GM21381 (cell line): ENCODE measurements around the gene GPR18.

Source experiments
- ATAC-seq: cut with Tn5 transposase; IDR thresholded peaks from one replicate; pipeline ENCODE4 v1.9.1; 2021; ENCODE audit warnings: mild to moderate bottlenecking, moderate library complexity; ENCODE audit not compliant: unreplicated experiment

GPR18 gene, protein sequence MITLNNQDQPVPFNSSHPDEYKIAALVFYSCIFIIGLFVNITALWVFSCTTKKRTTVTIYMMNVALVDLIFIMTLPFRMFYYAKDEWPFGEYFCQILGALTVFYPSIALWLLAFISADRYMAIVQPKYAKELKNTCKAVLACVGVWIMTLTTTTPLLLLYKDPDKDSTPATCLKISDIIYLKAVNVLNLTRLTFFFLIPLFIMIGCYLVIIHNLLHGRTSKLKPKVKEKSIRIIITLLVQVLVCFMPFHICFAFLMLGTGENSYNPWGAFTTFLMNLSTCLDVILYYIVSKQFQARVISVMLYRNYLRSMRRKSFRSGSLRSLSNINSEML

DNA sequence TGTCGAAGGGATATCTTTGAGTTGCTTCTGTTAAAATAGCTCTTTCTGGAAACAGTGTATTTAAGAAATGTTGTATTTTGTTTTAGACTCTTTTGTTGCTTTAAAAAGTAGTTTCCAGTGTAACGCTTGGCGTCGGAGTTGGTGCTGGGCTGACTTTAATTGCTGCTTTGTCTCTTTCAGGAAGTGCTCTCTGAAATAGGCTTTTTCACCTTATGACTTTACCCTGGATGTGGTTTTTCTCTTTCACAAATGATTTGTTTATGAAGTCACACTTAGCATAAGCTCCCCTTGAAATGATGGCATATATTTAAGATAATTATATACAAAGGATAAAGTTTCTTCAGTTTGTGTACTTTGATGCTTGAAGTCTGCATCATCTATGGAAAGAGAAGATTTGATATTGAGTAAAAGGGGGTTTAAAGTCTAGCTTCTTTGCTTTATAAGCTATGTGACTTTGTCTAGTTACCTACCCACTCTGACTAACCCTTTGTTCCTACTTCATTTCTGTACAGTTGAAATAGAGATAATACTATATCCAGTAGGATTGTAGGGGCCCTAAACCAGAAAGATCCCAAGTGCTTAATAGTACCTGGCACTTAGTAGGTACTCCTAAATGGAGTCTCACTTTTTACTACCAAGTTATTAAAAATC is at the start of gene GPR18:
Gene GPR18, minus strand, starts transcription at position 170 of the 651 bp plus-strand sequence. CDS start 2,507 bp downstream, outside the sequence.
- peak; percentile 88 for ATAC-seq

DNA sequence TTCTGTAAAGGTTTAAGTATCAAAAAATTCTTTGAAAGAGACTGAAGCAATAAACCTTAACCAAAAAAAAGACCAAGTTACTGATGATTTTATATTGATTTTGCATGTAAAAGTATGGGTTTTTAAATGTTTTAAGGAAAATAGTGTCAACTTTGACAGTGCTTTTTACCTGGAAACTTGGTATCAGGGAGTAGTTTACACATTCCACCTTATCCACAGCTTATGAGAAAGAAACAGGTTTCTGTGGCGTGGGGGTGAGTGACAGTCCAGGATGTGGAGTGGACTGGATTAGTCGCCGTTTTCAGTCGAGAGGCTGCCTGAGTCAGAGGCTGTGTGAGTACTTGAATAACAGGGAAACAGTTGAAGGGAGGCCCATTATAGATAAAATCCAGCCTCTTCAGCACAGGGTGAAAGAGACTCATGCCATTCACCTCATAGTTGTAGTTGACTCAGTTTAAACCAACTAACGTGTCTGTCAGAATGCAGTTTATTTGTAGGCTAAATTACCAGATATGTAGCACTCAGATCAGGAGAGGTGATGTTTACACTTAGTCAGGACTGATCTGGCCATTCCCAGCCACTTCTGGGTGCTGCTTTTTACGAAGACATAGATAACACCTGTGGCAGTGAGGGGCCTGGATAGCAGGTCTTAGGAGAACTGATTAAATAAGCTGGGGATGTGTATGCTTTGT is 49.6 kb upstream of the GPR18 start:
- peak; percentile 43 for ATAC-seq

DNA sequence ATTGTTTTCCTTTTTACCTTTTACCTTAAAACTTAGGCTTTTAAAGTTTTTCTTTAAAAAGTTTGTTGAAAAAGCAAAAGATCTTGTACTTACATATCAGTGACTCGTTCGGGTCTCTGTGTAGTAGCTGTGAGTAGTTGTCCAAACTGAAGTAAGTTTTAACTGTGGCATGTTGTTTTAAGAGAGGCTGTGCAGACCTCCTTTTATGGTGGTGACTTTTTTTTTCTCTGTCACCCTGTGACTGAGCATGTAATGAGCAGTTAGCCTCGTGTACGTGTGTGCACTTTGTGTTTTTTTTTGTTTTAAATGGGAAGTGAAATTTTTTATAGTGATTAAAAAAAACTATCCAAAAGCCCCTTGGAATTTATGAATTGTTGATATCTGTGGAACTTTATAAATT is 49.1 kb upstream of the GPR18 start, which contains the start of gene GPR183:
Gene GPR183, minus strand, starts transcription at position 153 of the 400 bp plus-strand sequence. CDS start 11,254 bp downstream, outside the sequence.
- ATAC-seq: peak; percentile 56

DNA sequence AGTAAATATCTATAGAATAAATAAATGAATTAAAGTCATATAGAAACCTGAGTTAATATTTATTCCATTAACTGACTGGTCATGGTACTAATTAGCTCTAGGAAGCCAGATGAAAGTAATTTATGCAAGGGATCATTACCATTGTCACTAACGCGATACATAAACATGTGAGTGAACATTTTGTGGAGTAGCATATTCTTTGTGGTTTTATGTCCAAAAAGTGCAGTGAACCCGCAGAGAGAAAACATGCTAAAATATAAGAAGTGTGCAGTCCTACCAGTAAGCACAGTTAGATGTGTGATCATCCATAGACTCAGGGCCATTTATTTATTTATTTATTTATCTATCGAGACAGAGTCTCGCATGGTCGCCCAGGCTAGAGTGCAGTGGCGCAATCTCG is 47.4 kb upstream of the GPR18 start:
- no peak for ATAC-seq

DNA sequence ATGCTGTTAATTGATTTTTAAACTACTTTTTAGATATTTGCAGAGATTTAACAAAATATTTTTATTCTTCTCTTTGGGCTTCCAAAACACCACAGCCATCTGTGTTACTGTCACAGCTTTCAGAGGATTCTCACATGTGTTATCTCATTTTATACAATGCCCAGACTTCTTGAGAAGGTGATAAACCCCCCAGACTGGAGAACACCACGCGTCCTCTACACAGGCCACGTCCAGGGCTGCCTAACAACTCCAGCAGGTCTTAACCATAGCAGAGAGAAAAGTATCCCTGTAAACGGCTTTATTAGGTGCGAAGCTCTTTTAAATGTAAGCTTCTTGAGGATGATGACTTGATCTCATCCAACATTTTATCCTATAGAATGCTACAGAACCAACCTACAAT is 47.0 kb upstream of the GPR18 start:
- no peak for ATAC-seq

DNA sequence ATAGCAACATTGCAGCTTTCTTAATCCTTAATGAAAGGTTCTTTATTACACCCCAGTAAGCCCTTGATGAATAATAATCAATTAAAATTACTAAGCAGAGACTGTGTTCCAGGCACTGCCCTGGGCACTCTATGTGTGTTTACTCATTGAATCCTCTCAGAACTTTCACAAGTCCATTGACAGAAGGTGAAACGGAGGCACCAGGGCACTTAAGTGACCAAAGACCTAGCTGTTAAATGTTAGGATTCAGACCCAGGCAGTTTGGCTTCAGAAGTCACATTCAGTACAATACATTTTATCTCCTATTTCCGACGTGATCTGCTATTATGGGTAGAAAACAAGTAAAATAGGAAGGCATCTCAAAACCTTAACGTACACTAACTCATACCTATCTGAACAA is 46.4 kb upstream of the GPR18 start:
- ATAC-seq: no peak

DNA sequence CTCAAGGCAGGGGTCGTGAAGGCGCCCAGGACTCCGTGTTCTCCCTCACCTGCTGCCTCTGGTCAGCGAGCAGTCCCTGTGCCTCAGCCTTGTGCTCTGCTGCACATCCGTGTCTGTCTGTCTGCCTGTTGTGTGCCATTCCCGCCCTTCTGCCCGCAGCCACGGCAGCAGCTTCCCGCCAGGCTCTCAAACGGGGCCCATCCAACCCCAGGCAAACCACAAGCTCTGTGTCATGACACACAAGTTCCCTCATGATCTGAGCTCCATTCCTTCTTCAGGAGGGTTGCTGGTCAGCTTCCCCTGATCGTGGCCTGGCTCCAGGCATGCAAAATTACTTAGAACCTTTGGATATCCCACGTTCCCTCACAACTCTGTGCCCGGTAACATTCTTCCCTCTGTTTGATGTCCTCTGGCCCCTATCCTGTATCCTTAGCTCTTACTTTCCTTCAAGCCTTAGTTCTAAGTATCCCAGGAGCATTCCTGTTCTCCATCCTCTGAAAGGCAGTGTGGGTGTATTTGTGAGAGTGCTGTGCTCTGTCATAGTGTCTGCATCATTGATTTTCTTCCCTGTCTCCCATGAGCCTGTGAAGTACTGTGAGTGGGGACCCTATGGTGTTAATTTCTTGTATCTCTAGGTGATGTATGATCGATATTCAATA is 45.8 kb upstream of the GPR18 start:
- ATAC-seq: no peak

DNA sequence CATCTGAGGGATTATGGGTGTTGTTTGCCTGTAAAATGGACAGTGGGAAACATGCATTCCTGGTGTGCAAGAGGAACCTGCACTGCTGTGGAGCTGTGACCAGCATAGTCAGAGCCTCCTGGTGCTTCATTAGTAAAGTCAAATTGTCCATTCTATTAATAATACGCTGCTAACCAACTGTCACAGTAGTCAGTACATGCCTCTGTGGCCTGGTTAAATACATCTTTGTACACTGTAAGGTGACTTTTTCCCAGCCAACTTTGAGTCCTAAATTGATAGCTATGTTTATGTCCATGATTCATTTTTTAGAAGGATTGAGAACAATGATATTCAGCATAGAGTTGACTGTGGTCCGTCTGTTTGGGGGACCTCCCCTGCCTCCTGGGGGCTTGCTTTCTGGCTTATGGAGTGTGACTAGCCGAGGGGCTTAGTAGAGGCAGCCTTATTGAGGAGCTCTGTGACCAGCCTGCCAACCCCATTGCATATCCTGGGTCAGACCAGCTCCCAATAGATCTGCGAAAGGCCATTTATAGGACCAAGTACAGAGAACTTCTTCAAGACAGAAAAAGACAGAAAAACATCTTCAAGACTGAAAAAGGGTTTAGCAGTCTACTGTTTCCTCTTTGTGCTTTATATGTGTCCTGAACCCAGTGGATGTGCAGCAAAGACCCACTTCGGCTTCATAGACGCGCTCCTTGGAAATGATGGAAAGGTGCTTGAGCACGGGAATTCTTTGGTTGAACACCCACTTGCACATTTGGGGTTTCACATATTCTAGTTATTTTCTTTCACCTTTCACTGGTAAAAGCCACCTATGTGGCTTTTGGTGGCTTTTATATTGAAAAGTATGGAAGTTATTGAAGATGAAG is 44.7 kb upstream of the GPR18 start:
- no peak for ATAC-seq

DNA sequence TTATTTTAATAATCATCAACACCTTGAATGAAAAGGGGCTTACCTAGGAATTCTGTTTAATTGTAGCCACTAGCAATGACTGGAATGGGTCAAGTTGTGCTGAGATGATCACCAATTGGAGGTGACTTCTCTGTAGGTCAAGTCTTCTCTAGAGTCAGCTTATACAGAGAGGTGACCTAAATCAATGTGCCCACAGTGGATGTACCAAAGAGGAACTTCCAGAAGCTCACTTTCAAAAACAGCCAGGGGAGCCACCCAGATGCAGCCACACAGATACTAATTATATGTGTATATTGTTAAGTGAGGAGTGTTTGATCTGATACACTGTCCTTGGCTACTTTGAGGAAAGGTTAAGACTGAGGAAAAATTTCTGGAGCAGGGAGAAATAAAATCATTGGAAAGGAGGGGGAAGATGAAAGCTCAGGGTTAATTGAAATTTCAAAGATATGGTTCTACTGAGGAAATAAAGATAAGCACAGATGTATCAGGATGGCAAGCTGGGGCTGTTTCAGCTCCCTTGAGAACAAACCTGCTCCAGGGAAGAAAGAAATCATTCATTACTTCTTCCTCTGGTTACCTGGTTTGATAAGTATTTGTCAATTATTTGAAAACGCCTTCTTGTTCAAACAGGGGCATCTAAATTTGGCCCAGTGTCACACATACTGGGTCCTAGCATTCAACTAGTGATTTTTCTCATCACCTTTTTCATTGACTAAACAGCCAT is 43.9 kb upstream of the GPR18 start:
- no peak for ATAC-seq

DNA sequence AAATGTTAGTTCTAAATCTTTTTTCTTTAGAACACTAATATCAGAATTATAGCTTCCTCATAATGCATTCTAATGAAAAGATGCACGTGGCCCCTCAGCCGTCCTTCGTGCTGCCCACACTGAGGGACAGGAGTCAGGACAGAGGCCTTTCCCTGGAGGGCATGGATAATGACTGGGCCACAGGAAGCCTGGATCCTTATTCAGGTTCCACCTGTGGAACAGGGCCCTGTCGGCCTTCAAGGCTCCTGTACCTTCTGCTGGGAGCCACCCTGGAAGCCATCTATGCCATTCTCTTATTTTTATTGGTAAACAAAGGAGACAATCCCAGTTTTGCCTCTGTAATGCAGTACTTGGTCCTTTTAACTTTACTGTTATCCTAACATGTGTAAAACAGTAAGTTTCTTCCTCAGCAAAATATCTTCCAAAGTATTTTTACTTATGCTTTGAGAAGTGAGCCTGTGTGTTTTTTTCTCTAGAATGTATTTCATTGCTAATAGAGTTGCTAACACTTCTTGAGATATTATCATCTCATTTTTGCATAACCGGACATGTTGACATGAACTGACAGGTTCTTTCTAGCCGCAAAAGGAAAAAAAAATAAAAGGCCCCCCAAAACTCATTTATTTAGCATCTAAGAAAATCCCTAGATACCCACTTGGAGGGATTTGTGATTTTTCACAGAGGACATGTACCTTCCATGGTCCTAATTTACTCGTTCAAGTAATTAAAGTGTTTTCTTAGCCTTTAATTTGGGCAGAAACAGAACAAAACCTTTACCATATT is 43.1 kb upstream of the GPR18 start:
- ATAC-seq: no peak

DNA sequence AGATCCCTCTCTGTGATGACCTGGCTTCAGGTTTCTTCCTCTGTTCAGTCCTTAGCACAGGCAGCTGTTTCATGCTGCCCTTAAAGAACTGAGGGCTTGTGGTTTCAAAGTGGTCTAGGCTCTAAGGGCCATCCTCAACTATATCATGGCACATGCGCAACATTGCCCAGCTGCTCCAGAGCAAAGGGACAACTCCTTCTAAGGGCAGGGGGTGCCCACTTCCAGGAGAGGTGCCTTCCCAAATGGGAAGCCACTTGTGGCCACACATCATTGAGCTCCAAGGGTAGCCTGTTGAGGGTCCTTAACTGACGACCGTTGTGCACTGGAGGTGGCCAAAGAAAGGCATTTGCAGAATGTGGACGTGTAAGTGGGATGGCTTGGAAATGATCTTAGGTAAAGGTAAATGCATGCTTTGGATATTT is 41.8 kb upstream of the GPR18 start:
- no peak for ATAC-seq

DNA sequence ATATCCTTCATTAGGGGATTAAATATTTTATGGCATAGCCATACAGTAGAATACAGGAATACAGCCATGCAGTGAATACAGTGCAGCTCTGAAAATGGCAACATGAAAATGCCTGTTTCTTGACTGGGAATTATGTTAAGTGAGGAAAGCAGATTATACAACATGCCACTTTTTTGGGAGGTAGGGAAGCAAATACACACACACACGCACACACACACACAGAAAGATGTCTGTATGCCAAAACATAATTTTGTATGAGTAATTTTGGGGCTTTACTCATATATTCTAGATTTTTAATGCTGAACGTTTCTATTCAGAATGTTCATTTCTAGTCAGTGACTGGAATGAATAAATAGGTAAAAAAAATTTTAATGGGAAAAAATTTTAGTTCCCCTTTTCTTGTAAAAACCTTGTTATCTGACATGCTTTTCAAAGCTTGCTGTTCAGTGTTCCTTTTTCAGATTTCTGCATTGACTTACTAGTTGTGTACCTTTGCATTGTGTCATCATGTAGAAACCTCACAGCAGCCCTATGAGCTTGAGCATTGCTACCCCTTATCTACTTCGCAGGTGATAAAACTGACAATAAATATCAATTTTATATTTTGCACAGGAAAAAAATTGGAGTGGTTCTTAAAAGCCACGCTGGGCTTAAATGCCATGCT is 41.2 kb upstream of the GPR18 start:
- no peak for ATAC-seq

DNA sequence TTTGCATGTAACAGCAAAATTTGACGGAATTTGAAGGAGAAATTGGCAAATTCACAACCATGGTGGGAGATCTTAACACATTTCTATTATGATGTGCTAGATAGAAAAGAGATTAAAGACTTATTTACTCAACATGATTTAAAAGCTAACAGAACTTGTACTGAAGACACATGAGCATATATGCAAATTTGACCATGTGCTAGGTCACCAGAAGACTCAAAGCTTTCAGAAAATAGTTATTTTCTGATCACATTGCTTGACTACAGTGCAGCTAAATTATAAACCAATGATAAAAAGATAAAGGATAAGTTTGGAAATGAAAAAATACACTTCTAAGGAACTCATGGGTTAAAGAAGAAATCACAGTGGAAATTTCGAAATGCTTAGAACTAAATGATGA is 39.9 kb upstream of the GPR18 start:
- no peak for ATAC-seq

DNA sequence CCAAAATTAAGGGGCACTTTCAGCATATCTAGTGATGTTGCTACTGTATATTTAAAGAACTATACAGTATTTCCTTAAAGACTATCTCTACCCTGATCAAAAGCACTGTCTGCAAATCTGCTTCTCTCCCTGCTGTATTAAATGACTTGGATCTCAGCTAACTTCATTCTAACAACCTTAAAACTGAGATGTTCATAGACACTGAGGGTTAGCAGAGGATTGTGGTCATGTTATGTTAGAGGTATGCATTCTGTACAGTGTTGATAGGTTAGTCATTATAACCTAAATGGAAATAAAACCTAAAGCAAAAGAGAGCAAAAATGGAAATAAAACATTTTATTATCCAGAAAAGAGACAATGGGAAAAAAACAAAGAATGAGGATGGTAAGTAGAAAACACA is 39.2 kb upstream of the GPR18 start:
- ATAC-seq: no peak

DNA sequence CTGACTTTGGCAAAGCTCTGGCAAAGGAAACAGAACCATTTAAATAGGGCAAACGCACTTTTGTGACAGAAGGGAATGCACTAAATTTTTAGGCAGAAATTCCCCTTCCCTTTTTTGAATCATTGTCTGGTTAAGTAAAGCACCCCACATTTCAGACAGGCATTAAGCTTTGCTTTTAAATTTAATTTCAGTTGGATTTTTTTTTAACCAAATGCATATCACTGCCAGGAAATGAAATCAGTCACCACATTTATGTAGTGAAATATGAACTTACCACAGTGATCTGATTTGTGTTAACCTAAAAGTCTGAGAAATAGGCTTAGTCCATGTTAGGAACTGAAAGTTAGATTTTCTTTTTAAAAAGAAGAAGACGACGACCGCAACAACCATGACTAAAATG is 38.2 kb upstream of the GPR18 start:
- ATAC-seq: no peak

DNA sequence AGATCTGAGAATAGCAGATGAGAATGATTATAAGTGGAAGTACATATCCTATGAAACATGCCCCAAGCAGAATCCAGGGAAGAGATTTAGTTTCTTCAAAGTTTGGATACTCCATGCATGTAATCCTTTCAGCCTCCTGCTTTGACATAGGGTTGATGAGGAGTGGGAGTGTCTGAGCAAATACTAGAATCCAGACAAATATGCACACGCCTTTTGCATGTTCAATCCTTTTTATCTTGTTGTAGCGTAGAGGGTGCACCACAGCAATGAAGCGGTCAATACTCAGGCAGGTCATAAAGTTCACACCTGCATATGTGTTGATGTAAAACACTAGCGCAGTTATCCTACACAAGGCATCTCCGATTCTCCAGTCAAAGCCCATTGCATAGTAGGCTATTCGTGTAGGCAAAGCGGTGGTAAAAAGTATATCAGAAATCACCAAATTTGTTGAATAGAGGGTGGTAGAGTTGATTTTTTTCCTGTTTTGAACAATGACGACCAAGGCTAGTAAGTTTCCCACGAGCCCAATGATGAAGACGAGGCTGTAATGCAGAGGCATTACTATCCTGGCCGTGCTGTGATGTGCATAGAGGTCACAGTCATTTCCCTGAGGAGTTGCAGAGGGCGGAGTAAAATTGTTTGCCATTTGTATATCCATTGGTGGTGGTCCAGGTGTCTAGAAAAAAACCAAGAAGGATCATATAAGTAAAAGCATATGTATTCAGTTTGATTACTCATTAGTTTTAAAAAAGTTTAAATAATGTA is 37.5 kb upstream of the GPR18 start:
- ATAC-seq: no peak

DNA sequence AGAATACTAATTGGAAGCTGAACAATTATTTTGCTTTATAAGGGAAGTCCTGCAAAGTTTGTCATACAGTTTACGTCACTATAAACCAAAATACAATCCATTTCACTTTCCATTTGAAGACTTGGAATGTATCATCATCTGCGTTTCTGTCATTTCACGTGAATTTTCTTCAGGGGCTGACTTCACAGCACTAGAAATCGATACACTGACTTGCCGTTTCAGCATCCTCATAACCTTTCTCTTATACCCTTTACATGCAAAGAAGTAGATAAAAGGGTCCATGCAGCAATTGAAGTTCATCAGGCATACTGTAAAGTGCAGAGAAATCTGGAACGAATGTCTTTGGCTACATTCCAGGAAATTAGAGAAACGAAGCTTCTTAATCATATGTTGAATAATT is 36.8 kb upstream of the GPR18 start:
- ATAC-seq: no peak

DNA sequence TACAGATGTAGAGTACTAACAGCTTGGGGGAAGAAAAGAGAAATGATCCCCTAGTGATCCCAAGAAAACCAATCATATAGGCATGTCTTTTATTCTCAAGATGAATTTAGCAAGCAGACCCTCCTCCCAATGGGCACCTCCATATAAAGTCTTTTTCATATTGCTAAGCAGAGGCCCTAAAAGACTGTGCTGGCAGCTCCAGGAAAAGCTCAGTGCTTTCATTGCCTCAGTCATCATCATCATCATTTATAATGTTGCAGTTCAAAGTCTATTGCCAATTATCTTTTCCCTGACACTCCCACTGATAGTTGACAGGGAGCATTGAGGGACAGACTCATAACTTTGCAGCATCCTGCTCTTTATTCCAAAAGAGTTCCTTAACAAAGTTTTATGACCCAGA is 36.0 kb upstream of the GPR18 start:
- ATAC-seq: no peak
